PC-9 (cell line): ENCODE data around the gene NRROS.

Experiments
- CTCF ChIP-seq: fragments of 200-600 bp; sonication (generic); conservative IDR thresholded peaks from 2 replicates; pipeline ENCODE4 v1.6.1; 2017; ENCODE audit warnings: mixed run types, antibody characterized with exemption, mild to moderate bottlenecking, moderate library complexity
- EZH2 ChIP-seq: fragments of 200-600 bp; sonication (generic); IDR thresholded peaks from 2 replicates; pipeline ENCODE4 v1.8.0; 2017; ENCODE audit warnings: antibody characterized with exemption, low read depth

GRCh38 chr3:196691386-196691785, 51.9 kb downstream of the NRROS start:
- TF ChIP-seq CTCF (no peak), EZH2 (no peak)
